AG04449 (cell line): ENCODE results near the gene TRPV4.

ENCODE experiments used
- CTCF ChIA-PET: fragments of 350-600 bp; formaldehyde crosslinking; extraction: SDS; loops from one replicate; lab custom pipeline; 2021; ENCODE audit warnings: antibody characterized with exemption; lab: Yijun Ruan, JAX
- POLR2A ChIA-PET: fragments of 400-600, 350-600 bp; formaldehyde crosslinking; extraction: SDS; loops from one replicate; lab custom pipeline; 2020; ENCODE audit warnings: antibody characterized with exemption, inconsistent platforms; lab: Yijun Ruan, JAX
- DNase-seq: peaks from one replicate; pipeline ENCODE4 v3.0.0-alpha.2; 2010; ENCODE audit warnings: low read depth, low spot score
- H3K4me3 ChIP-seq: 2 replicates; pipeline ENCODE4 v1.5.1; 2011; ENCODE audit warnings: low read depth, mild to moderate bottlenecking, control low read depth, low read length
- TF ChIP-seq, protein P1 (sequence below): IDR thresholded peaks from one replicate; pipeline ENCODE4 v1.5.1; 2011; ENCODE audit warnings: mild to moderate bottlenecking, moderate library complexity, low read length, control low read depth, inconsistent platforms; ENCODE audit not compliant: insufficient read depth; ENCODE audit errors: missing control alignments

TRPV4 gene

DNA sequence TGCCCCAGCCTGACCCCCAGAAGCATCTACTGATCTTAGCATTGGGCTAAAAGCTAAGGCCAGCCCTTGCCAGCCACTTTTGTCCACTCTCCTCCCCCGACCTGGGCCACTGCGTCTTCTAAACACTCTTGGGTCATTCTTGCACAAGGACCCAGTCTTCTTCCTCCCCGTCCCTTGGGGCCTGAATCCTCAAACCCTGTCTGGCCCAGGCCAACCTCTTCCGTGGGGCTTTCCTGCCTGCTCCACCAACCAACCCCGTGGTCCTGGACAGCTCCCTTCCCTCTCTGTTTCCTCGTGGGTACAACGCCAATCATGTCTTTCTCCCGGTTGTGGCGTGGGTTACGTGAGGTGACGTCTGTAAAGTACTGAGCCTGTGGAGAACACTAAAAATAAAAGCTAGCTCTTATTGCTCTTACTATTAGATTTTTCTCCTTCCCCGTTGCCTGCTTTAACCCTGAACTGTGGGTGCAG is 98.1 kb downstream of the TRPV4 start:
- CTCF ChIA-PET, result no interaction called here
- H3K4me3 ChIP-seq, result no peak overlapping the region
- POLR2A ChIA-PET, result no interaction called here
- DNase-seq, result no peak
- TF ChIP-seq, protein P1, sequence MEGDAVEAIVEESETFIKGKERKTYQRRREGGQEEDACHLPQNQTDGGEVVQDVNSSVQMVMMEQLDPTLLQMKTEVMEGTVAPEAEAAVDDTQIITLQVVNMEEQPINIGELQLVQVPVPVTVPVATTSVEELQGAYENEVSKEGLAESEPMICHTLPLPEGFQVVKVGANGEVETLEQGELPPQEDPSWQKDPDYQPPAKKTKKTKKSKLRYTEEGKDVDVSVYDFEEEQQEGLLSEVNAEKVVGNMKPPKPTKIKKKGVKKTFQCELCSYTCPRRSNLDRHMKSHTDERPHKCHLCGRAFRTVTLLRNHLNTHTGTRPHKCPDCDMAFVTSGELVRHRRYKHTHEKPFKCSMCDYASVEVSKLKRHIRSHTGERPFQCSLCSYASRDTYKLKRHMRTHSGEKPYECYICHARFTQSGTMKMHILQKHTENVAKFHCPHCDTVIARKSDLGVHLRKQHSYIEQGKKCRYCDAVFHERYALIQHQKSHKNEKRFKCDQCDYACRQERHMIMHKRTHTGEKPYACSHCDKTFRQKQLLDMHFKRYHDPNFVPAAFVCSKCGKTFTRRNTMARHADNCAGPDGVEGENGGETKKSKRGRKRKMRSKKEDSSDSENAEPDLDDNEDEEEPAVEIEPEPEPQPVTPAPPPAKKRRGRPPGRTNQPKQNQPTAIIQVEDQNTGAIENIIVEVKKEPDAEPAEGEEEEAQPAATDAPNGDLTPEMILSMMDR, result no peak

GRCh38 chr12:109734219-109735000 is 98.8 kb downstream of the TRPV4 start:
- CTCF ChIA-PET, result interaction anchor here (0.9 kb wide), 1 partner anchor 12 kb away, joined by 3 read pairs; no protein-coding TSS in a partner anchor
- POLR2A ChIA-PET, result no interaction called here
- DNase-seq, result no peak
- TF ChIP-seq, protein P1, result no peak
- no peak overlapping the region for H3K4me3 ChIP-seq
